B cell (primary cell): ENCODE results near the gene FOXK1. TPM values are rescaled to one million over a fixed set of nuclear protein-coding genes. Genes with fewer than 3 reads are reported as not detected.

Experiments
- ATAC-seq: fragments of 200-7000 bp; cut with Tn5 transposase; one replicate; pipeline ENCODE4 v1.10.0; 2021; ENCODE audit warnings: low read depth, mild to moderate bottlenecking, moderate number of reproducible peaks, moderate library complexity
- CTCF ChIA-PET: fragments of 350-600 bp; sonication (Branson Sonifier 250); formaldehyde crosslinking; loops from one replicate; lab custom pipeline; 2021; ENCODE audit warnings: antibody characterized with exemption, inconsistent platforms; lab: Charles Lee
- POLR2A ChIA-PET: fragments of 350-600 bp; sonication (Branson Sonifier 250); formaldehyde crosslinking; loops from one replicate; lab custom pipeline; 2021; ENCODE audit warnings: antibody characterized with exemption; lab: Charles Lee
- DNase-seq: peaks from one replicate; pipeline ENCODE4 v3.0.0; 2013
- H2AFZ ChIP-seq: 2 replicates; pipeline ENCODE4 v1.6.1; 2012; ENCODE audit warnings: mild to moderate bottlenecking, low read depth, low read length; ENCODE audit not compliant: insufficient read depth, poor library complexity, severe bottlenecking
- H3K27ac ChIP-seq, 2 donors: 1 replicate in 1 of 2; 2 replicates in 1 of 2; pipeline ENCODE4 v1.5.1; 2012 to 2013; ENCODE audit warnings: low read length in 2 of 2, mild to moderate bottlenecking in 2 of 2, moderate library complexity in 1 of 2
- H3K27me3 ChIP-seq, 4 experiments: fragments of 200-600 bp in 1 of 4; sonication (generic) in 1 of 4; replicated peaks in 1 of 4; 1 replicate in 2 of 4; 2 replicates in 2 of 4; pipeline versions ENCODE4 v1.6.1 to v1.7.0; 2013 to 2016; ENCODE audit warnings: low read length in 3 of 4, mild to moderate bottlenecking in 2 of 4, mixed read lengths in 1 of 4, moderate library complexity in 1 of 4; ENCODE audit not compliant: insufficient read depth in 4 of 4, control insufficient read depth in 3 of 4; ENCODE audit errors: control extremely low read depth in 1 of 4
- H3K36me3 ChIP-seq, 2 experiments: replicated peaks in 1 of 2; 1 replicate in 1 of 2; 2 replicates in 1 of 2; pipeline versions ENCODE4 v1.6.1 to v1.7.1; 2013; ENCODE audit warnings: low read length in 1 of 2; ENCODE audit not compliant: insufficient read depth in 2 of 2, control insufficient read depth in 1 of 2; ENCODE audit errors: control extremely low read depth in 1 of 2, extremely low read depth in 1 of 2
- H3K4me1 ChIP-seq, 2 donors: fragments of 200-600 bp in 1 of 2; sonication (generic) in 1 of 2; 1 replicate in 1 of 2; 2 replicates in 1 of 2; pipeline versions ENCODE4 v1.5.1 to v1.6.1; 2013 to 2017; ENCODE audit warnings: low read length in 2 of 2; ENCODE audit not compliant: control insufficient read depth in 2 of 2, insufficient read depth in 2 of 2
- H3K4me2 ChIP-seq: replicated peaks from 2 replicates; pipeline ENCODE3; 2012; ENCODE audit warnings: mild to moderate bottlenecking, low read depth, low read length; ENCODE audit not compliant: poor library complexity, severe bottlenecking
- H3K4me3 ChIP-seq, 5 experiments: fragments of 200-600 bp in 1 of 5; sonication (generic) in 1 of 5; 1 replicate in 3 of 5; 2 replicates in 2 of 5; pipeline versions ENCODE4 v1.5.1 to v1.7.0; 2011 to 2016; ENCODE audit warnings: low read length in 4 of 5, mild to moderate bottlenecking in 4 of 5, low read depth in 2 of 5, control low read depth in 1 of 5, moderate library complexity in 1 of 5; ENCODE audit not compliant: insufficient read depth in 1 of 5; ENCODE audit errors: control extremely low read depth in 1 of 5, extremely low read depth in 1 of 5
- H3K79me2 ChIP-seq: fragments of 200-600 bp; sonication (generic); one replicate; pipeline ENCODE4 v1.6.0; 2016; ENCODE audit warnings: low read length; ENCODE audit not compliant: control insufficient read depth, insufficient read depth
- H3K9ac ChIP-seq: fragments of 200-600 bp; sonication (generic); 2 replicates; pipeline ENCODE4 v1.6.1; 2017; ENCODE audit warnings: mild to moderate bottlenecking, low read length, moderate library complexity
- H3K9me3 ChIP-seq, 3 donors: one replicate each; pipeline versions ENCODE4 v1.6.1 to v1.7.1; 2013; ENCODE audit warnings: low read length in 2 of 3; ENCODE audit not compliant: control insufficient read depth in 2 of 3, insufficient read depth in 1 of 3; ENCODE audit errors: control extremely low read depth in 1 of 3
- H4K20me1 ChIP-seq: 2 replicates; pipeline ENCODE4 v1.6.0; 2012; ENCODE audit warnings: mild to moderate bottlenecking, low read length; ENCODE audit not compliant: insufficient read depth, control insufficient read depth, poor library complexity, severe bottlenecking
- H3K27ac Mint-ChIP-seq: one replicate; pipeline ENCODE4 v1.8.0; 2021; ENCODE audit warnings: mixed read lengths
- H3K27me3 Mint-ChIP-seq: one replicate; pipeline ENCODE4 v1.8.0; 2021; ENCODE audit warnings: mixed read lengths
- H3K4me1 Mint-ChIP-seq: one replicate; pipeline ENCODE4 v1.8.0; 2021; ENCODE audit warnings: mixed read lengths
- H3K4me3 Mint-ChIP-seq: one replicate; pipeline ENCODE4 v1.8.0; 2021; ENCODE audit warnings: mixed read lengths
- H3K9me3 Mint-ChIP-seq: one replicate; pipeline ENCODE4 v1.8.0; 2022; ENCODE audit warnings: mixed read lengths; ENCODE audit not compliant: insufficient read depth
- EZH2 ChIP-seq: IDR thresholded peaks from 2 replicates; pipeline ENCODE4 v1.6.1; 2012; ENCODE audit warnings: borderline replicate concordance, low read depth, mild to moderate bottlenecking, moderate library complexity, low read length; ENCODE audit not compliant: insufficient read depth, poor library complexity, severe bottlenecking
- WGBS: methylation state at CpG from one replicate; pipeline ENCODE4 v1.1.5; 2013; ENCODE audit warnings: missing lambda C conversion rate; ENCODE audit not compliant: insufficient coverage; 5-methylcytosine and 5-hydroxymethylcytosine counted together
- intact Hi-C: fragments of 100-400 bp; cut with micrococcal nuclease; formaldehyde crosslinking; loops from one replicate; pipeline ENCODE4 v1.10.0; 2022
- polyA plus RNA-seq: library from polyadenylated mRNA; depleted of rRNA; stranded (reverse); fragments of >200 nt; gene quantifications from 2 replicates; pipeline ENCODE4 v1.2.3, GENCODE V29; 2012
- total RNA-seq, 2 donors: library from RNA; stranded (reverse); fragments of 120-200 nt in 1 of 2; gene quantifications; 1 replicate in 1 of 2; 2 replicates in 1 of 2; pipeline versions ENCODE4 v1.2.3 to v1.2.4, GENCODE V29; 2013 to 2022
- TF ChIP-seq, protein P1 (sequence below): fragments of 200-600 bp; IDR thresholded peaks from one replicate; pipeline ENCODE4 v1.8.0; 2022; ENCODE audit warnings: antibody characterized with exemption, mild to moderate bottlenecking

The FOXK1 gene
- total and polyA plus RNA-seq, 2 donors (not counting 1 experiment from before 2014, with no cell fraction given): 17.9 to 56.2 TPM

DNA sequence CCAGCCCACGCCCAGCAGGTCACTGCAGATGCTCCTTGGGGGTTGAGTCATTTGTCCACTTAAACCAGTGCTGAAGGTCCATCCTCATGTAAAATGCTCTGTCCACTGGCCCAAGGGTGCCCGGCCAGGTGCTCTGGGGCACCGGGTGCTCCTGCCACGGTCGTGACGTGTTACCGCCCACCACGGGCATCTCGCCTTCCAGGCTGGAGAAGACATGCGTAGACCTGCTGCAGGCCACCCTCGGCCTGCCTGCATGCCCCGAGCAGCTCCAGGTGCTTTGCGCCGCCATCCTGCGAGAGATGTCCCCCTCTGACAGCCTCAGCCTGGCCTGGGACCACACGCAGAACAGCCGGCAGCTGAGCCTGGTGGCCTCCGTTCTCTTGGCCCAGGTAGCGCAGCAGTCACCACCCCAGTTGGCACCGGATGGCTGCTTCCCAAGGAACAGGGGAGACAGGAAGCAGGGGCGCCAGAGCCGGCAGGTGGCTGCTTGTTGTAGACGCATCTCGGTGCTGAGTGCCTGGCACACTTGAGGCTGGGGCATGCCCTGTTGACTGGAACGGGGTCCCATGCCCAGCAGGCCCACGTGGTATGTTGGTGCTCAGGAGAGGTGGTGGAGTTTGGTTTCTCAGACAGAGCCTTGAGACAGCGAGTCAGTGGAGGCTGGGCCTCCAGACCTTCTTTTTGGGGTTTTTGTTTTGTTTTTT is 99.4 kb downstream of the FOXK1 start:
- no peak overlapping the region for H3K9ac ChIP-seq
- peaks cover 55% of the 10 kb centered on the region for H3K79me2 ChIP-seq
- no peaks in the 10 kb centered on the region for H3K9me3 ChIP-seq
- no peak for TF ChIP-seq EZH2
- TF ChIP-seq, protein P1, sequence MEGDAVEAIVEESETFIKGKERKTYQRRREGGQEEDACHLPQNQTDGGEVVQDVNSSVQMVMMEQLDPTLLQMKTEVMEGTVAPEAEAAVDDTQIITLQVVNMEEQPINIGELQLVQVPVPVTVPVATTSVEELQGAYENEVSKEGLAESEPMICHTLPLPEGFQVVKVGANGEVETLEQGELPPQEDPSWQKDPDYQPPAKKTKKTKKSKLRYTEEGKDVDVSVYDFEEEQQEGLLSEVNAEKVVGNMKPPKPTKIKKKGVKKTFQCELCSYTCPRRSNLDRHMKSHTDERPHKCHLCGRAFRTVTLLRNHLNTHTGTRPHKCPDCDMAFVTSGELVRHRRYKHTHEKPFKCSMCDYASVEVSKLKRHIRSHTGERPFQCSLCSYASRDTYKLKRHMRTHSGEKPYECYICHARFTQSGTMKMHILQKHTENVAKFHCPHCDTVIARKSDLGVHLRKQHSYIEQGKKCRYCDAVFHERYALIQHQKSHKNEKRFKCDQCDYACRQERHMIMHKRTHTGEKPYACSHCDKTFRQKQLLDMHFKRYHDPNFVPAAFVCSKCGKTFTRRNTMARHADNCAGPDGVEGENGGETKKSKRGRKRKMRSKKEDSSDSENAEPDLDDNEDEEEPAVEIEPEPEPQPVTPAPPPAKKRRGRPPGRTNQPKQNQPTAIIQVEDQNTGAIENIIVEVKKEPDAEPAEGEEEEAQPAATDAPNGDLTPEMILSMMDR: no peak
- CTCF ChIA-PET: no interaction called here
- H2AFZ ChIP-seq: no peak overlapping the region
- Mint-ChIP-seq H3K9me3 (no peaks in the 10 kb centered on the region), H3K27ac (no peak overlapping the region), H3K27me3 (no peaks in the 10 kb centered on the region), H3K4me3 (no peak overlapping the region), H3K4me1 (peaks cover 17% of the 10 kb centered on the region)
- H3K36me3 ChIP-seq: peaks cover 8 to 54% of the 10 kb centered on the region in 2 experiments
- H3K27me3 ChIP-seq: no peaks in the 10 kb centered on the region
- no peak overlapping the region for H3K4me2 ChIP-seq
- WGBS: 98% methylated on average over 26 of the region's 27 CpGs
- intact Hi-C loops: no loop called here
- H3K4me3 ChIP-seq: no peak overlapping the region
- DNase-seq (no peak), ATAC-seq (no peak)
- H4K20me1 ChIP-seq: peaks cover 73% of the 10 kb centered on the region
- POLR2A ChIA-PET: no interaction called here
- H3K4me1 ChIP-seq: peaks cover 3 to 11% of the 10 kb centered on the region in 2 donors
- no peak overlapping the region for H3K27ac ChIP-seq
